IMR-90 (cell line): Measurements from ENCODE around the gene MPI. TPM values are rescaled to one million over a fixed set of nuclear protein-coding genes. Genes with fewer than 3 reads are reported as not detected.

Source experiments
- ATAC-seq: fragments of 200-7000 bp; cut with Tn5 transposase; 2 replicates; pipeline ENCODE4 v1.9.1; 2020; ENCODE audit warnings: low read depth, mild to moderate bottlenecking, moderate library complexity
- BruUV-seq: library from RNA; stranded (reverse); fragments of 400-500 nt; replicated peaks from 2 replicates; lab custom pipeline; 2021; lab: Mats Ljungman, UMichigan
- CTCF ChIA-PET: fragments of 300-600 bp; formaldehyde crosslinking; extraction: SDS; loops from one replicate; lab custom pipeline; 2021; ENCODE audit warnings: antibody characterized with exemption; lab: Yijun Ruan, JAX
- POLR2A ChIA-PET: fragments of 300-600 bp; sonication (Branson Sonifier 250); formaldehyde crosslinking; loops from one replicate; lab custom pipeline; 2022; ENCODE audit warnings: antibody characterized with exemption; ENCODE audit not compliant: unreplicated experiment; lab: Charles Lee
- DNase-seq: peaks from one replicate; pipeline ENCODE4 v3.0.0; 2013
- H2AFZ ChIP-seq: replicated peaks from 2 replicates; pipeline ENCODE3; 2013; ENCODE audit warnings: low read length, mild to moderate bottlenecking; ENCODE audit not compliant: poor library complexity
- H2AK5ac ChIP-seq: 2 replicates; pipeline ENCODE4 v1.6.1; 2013; ENCODE audit warnings: low read depth, low read length, inconsistent platforms
- H2AK9ac ChIP-seq: replicated peaks from 2 replicates; pipeline ENCODE3; 2013; ENCODE audit warnings: mild to moderate bottlenecking, low read depth, low read length, moderate library complexity; ENCODE audit not compliant: poor library complexity
- H2BK120ac ChIP-seq: 2 replicates; pipeline ENCODE4 v1.6.1; 2013; ENCODE audit warnings: low read depth, low read length, inconsistent platforms
- H2BK15ac ChIP-seq: 3 replicates; pipeline ENCODE4 v1.6.1; 2013; ENCODE audit warnings: low read depth, low read length, inconsistent platforms
- H2BK20ac ChIP-seq: 2 replicates; pipeline ENCODE4 v1.6.1; 2013; ENCODE audit warnings: low read depth, mild to moderate bottlenecking, inconsistent platforms, low read length, moderate library complexity
- H2BK5ac ChIP-seq: 2 replicates; pipeline ENCODE4 v1.6.1; 2013; ENCODE audit warnings: mild to moderate bottlenecking, low read depth, low read length, inconsistent platforms; ENCODE audit not compliant: poor library complexity, severe bottlenecking
- H3K14ac ChIP-seq: replicated peaks from 2 replicates; pipeline ENCODE4 v1.6.1; 2013; ENCODE audit warnings: low read depth, low read length, inconsistent platforms
- H3K18ac ChIP-seq: 2 replicates; pipeline ENCODE4 v1.6.1; 2013; ENCODE audit warnings: low read depth, low read length, control low read depth
- H3K23ac ChIP-seq: 2 replicates; pipeline ENCODE4 v1.6.1; 2013; ENCODE audit warnings: low read depth, low read length, inconsistent platforms
- H3K27ac ChIP-seq: 2 replicates; pipeline ENCODE4 v1.5.1; 2013; ENCODE audit warnings: mild to moderate bottlenecking, control low read depth, low read length; ENCODE audit not compliant: insufficient read depth
- H3K27me3 ChIP-seq: 2 replicates; pipeline ENCODE4 v1.6.1; 2013; ENCODE audit warnings: low read length; ENCODE audit not compliant: control insufficient read depth, insufficient read depth
- H3K36me3 ChIP-seq: 2 replicates; pipeline ENCODE4 v1.6.1; 2013; ENCODE audit warnings: low read length, mixed read lengths; ENCODE audit not compliant: control insufficient read depth, insufficient read depth
- H3K4ac ChIP-seq: 2 replicates; pipeline ENCODE4 v1.6.1; 2013; ENCODE audit warnings: low read depth, low read length, inconsistent platforms
- H3K4me1 ChIP-seq: 2 replicates; pipeline ENCODE4 v1.6.1; 2013; ENCODE audit warnings: low read length, mixed read lengths; ENCODE audit not compliant: control insufficient read depth, insufficient read depth
- H3K4me2 ChIP-seq: 2 replicates; pipeline ENCODE4 v1.6.1; 2013; ENCODE audit warnings: low read depth, mild to moderate bottlenecking, control low read depth, low read length, moderate library complexity
- H3K4me3 ChIP-seq: 2 replicates; pipeline ENCODE4 v1.5.1; 2013; ENCODE audit warnings: low read depth, mild to moderate bottlenecking, control low read depth, low read length, moderate library complexity; ENCODE audit not compliant: insufficient read depth
- H3K56ac ChIP-seq: 2 replicates; pipeline ENCODE4 v1.6.1; 2013; ENCODE audit warnings: low read length, inconsistent platforms; ENCODE audit not compliant: insufficient read depth; ENCODE audit errors: extremely low read depth
- H3K79me1 ChIP-seq, 2 experiments: 2 replicates each; pipeline ENCODE4 v1.6.1; 2013; ENCODE audit warnings: low read length in 2 of 2, inconsistent platforms in 1 of 2, low read depth in 1 of 2
- H3K9ac ChIP-seq: 2 replicates; pipeline ENCODE4 v1.6.1; 2013; ENCODE audit warnings: low read depth, low read length, control low read depth
- H3K9me1 ChIP-seq: 2 replicates; pipeline ENCODE4 v1.6.1; 2013; ENCODE audit warnings: low read length, inconsistent platforms; ENCODE audit not compliant: insufficient read depth
- H3K9me3 ChIP-seq: 2 replicates; pipeline ENCODE4 v1.6.1; 2013; ENCODE audit warnings: low read length; ENCODE audit not compliant: control insufficient read depth, insufficient read depth
- H4K20me1 ChIP-seq: 2 replicates; pipeline ENCODE4 v1.6.1; 2013; ENCODE audit warnings: low read length, inconsistent platforms; ENCODE audit not compliant: insufficient read depth
- H4K5ac ChIP-seq: 2 replicates; pipeline ENCODE4 v1.6.1; 2013; ENCODE audit warnings: mild to moderate bottlenecking, low read depth, low read length, control low read depth
- H4K8ac ChIP-seq, 2 experiments: 2 replicates each; pipeline ENCODE4 v1.6.1; 2013; ENCODE audit warnings: low read depth in 2 of 2, low read length in 2 of 2, control low read depth in 1 of 2, inconsistent platforms in 1 of 2
- H4K91ac ChIP-seq: 2 replicates; pipeline ENCODE4 v1.6.1; 2013; ENCODE audit warnings: low read depth, low read length, inconsistent platforms; ENCODE audit not compliant: insufficient read depth
- FOS ChIP-seq: fragments of 150-350 bp; IDR thresholded peaks from 2 replicates; pipeline ENCODE4 v1.6.1; 2016; ENCODE audit warnings: low read depth, low read length
- RFX5 ChIP-seq: IDR thresholded peaks from 2 replicates; pipeline ENCODE4 v1.8.0; 2012; ENCODE audit warnings: low read depth, mild to moderate bottlenecking, low read length, moderate library complexity
- WGBS, 2 experiments: methylation state at CpG; one replicate each; pipeline versions ENCODE4 v1.1.5 to v1.1.7; 2013; ENCODE audit warnings: missing lambda C conversion rate in 2 of 2; ENCODE audit not compliant: insufficient read length in 1 of 2; ENCODE audit errors: extremely low coverage in 2 of 2; 5-methylcytosine and 5-hydroxymethylcytosine counted together
- dilution Hi-C: fragments of 300-500 bp; cut with HindIII; formaldehyde crosslinking; loops from one replicate; pipeline ENCODE4 v1.14.3; 2018; ENCODE audit warnings: low sequenced_read_pairs; ENCODE audit not compliant: unreplicated experiment
- in situ Hi-C: fragments of 300-500 bp; cut with MboI; formaldehyde crosslinking; loops from 3 replicates; pipeline ENCODE4 v1.14.3; 2019; ENCODE audit warnings: low sequenced_read_pairs, inconsistent platforms, mixed read lengths
- intact Hi-C: fragments of 100-400 bp; cut with micrococcal nuclease; formaldehyde crosslinking; loops from 2 replicates; pipeline ENCODE4 v1.10.0; 2022
- polyA plus RNA-seq, 3 experiments: library from polyadenylated mRNA; depleted of rRNA; stranded (reverse); fragments of >200 nt; gene quantifications; 2 replicates each; pipeline ENCODE4 v1.2.3, GENCODE V29; 2012; ENCODE audit warnings: low replicate concordance in 1 of 3
- total RNA-seq: library from RNA; depleted of rRNA; stranded (reverse); fragments of >200 nt; gene quantifications from 2 replicates; pipeline ENCODE4 v1.2.3, GENCODE V29; 2012
- TF ChIP-seq, protein P1 (sequence below): fragments of 150-350 bp; IDR thresholded peaks from 2 replicates; pipeline ENCODE4 v1.6.1; 2017; ENCODE audit warnings: mild to moderate bottlenecking, antibody characterized with exemption, low read length, low read depth

MPI gene
- total and polyA plus RNA-seq, 2 of the 4 experiments (the other 2 are of a cell fraction), result 80.1 to 91.8 TPM

DNA sequence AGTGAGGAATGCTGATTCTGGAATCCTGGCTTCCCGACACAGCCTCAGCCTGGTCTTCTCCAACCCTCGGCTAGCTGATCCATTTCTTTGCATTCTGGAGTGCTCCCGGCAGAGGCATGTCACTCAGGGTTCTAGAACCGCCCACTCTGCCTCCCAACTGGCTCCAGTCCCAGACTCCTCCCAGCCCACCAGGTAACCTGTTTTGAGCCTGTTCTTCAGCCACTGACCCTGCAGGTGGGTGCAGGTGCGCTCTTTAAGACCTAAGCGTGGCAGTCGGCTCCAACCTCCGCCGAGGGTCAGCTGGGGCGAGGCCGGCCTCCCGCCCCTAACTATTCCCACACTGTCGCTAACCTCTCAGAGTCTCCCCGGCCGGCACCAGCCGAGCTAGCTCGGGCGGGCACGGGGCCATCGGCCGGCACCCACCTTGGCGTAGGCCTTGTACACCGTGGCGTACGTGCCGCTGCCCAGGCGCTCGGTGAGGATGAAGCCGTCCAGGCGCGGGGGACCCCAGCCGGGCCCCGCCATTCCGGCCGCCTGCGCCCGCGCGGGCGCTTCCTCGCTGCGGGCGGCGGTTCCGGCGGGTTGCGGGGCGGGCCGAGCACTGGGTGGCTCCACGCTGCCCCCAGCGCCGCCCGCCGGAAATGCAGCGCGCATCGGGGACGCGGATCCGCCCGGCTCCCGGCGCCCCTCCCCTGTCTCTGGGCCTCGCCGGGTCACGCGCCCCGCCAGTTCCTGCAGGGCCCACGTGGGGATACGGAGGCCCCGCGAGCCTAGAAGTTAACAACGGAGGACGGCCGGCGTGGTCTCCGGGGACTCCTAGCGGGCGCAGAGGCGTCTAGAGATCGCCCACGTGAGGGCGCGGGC is 47.0 kb upstream of the MPI start, which contains the start of gene ULK3 (continued):
- TF ChIP-seq RFX5, result no peak; the same call in 1 of the 2 replicates
- TF ChIP-seq, protein P1, sequence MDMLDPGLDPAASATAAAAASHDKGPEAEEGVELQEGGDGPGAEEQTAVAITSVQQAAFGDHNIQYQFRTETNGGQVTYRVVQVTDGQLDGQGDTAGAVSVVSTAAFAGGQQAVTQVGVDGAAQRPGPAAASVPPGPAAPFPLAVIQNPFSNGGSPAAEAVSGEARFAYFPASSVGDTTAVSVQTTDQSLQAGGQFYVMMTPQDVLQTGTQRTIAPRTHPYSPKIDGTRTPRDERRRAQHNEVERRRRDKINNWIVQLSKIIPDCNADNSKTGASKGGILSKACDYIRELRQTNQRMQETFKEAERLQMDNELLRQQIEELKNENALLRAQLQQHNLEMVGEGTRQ, result peak; percentile 97

DNA sequence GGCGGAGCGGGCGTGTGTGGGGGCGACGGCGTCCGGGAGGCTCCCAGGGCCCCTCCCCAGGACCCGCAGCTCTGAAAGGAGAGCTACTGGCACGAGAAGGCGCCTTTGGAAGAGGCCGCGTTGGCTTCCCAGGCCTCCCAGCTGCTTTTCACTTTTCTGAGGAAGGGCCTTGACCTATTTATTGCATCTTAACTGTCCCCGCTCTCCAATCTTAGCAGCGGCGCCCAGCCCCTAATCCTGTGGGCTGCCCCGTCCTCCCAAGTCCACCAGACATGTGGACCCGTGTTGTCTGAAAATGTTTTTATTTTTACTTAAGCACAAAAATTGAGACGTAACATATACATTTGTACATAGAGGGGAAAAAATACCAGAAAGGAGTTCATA is 46.4 kb upstream of the MPI start:
- dilution Hi-C loops (no loop called here), intact Hi-C loops (loop anchor here (5.0 kb wide), 2 partner anchors 49 to 64 kb away; partner anchors contain the start of genes FAM219B and MPI), in situ Hi-C loops (no loop called here)
- H3K27ac ChIP-seq, result peak overlapping the region; percentile 51
- peak overlapping the region; percentile 13; the same call in 1 of the 3 replicates for H2BK15ac ChIP-seq
- 2% methylated on average over 7 of the region's 18 CpGs; no CpG with 5 or more reads in 1 of the 2 experiments for WGBS, 2 experiments
- POLR2A ChIA-PET, result no interaction called here
- H3K36me3 ChIP-seq, result peaks cover 20% of the 10 kb centered on the region
- H2BK120ac ChIP-seq, result peak overlapping the region; percentile 46; the same call in 1 of the 2 replicates
- H3K14ac ChIP-seq, result peak overlapping the region; percentile 74
- H4K20me1 ChIP-seq, result no peaks in the 10 kb centered on the region
- no peaks in the 10 kb centered on the region for H3K27me3 ChIP-seq
- peaks cover 0 to 17% of the 10 kb centered on the region in 2 experiments; a peak in 1 of 4 replicates for H3K79me1 ChIP-seq
- H2BK5ac ChIP-seq, result peak overlapping the region; percentile 12
- H3K18ac ChIP-seq, result no peak overlapping the region
- peak overlapping the region; percentile 93 for H2AFZ ChIP-seq
- peak overlapping the region; percentile 92 for H3K4ac ChIP-seq
- H3K23ac ChIP-seq, result peak overlapping the region; percentile 70; the same call in 1 of the 2 replicates
- H4K5ac ChIP-seq, result 0 out of 2 replicates have a peak overlapping the region, but pooled peaks have one; percentile 1
- no peak overlapping the region for H3K56ac ChIP-seq
- no peaks in the 10 kb centered on the region for H3K9me3 ChIP-seq
- peak overlapping the region; percentile 44 for H3K4me3 ChIP-seq
- TF ChIP-seq FOS, result no peak
- H3K9ac ChIP-seq, result peak overlapping the region; percentile 43
- CTCF ChIA-PET, result interaction anchor here (1.2 kb wide), 1 partner anchor 58 kb away, joined by 4 read pairs; no protein-coding TSS in a partner anchor
- peak overlapping the region; percentile 15; the same call in 1 of the 2 replicates for H4K91ac ChIP-seq
- H4K8ac ChIP-seq, result peak overlapping the region; percentile 89 to 91
- peaks cover 4% of the 10 kb centered on the region; the same call in 1 of the 2 replicates for H3K4me1 ChIP-seq
- peak overlapping the region; percentile 50 for H3K4me2 ChIP-seq
- H2AK5ac ChIP-seq, result peak overlapping the region; percentile 79
- no TSS peak for BruUV-seq
- H2AK9ac ChIP-seq, result peak overlapping the region; percentile 94
- no peak for DNase-seq
- H3K9me1 ChIP-seq, result 0 out of 2 replicates have a peak, but pooled peaks cover 3% of the 10 kb centered on the region
- no peak overlapping the region for H2BK20ac ChIP-seq
- ATAC-seq, result no peak
